Memory B cell (primary cell): ENCODE measurements around the gene ITPRIPL2.
A peak's percentile ranks its signal among the peaks of the same experiment; 100 is the strongest.

ENCODE experiments used
- ATAC-seq: fragments of 150-1000 bp; cut with Tn5 transposase; 2 replicates; pipeline ENCODE4 v1.10.0; 2021; ENCODE audit warnings: low read depth, mild to moderate bottlenecking, moderate library complexity
- DNase-seq, 2 donors: peaks; one replicate each; pipeline ENCODE4 v3.0.0; 2022; ENCODE audit warnings: low spot score in 2 of 2
- H3K27ac Mint-ChIP-seq: one replicate; pipeline ENCODE4 v1.8.0; 2022; ENCODE audit warnings: mild to moderate bottlenecking, moderate library complexity, mixed read lengths
- H3K27me3 Mint-ChIP-seq: one replicate; pipeline ENCODE4 v1.8.0; 2022; ENCODE audit warnings: mixed read lengths
- H3K36me3 Mint-ChIP-seq: one replicate; pipeline ENCODE4 v1.8.0; 2022; ENCODE audit warnings: mild to moderate bottlenecking, mixed read lengths
- H3K4me1 Mint-ChIP-seq: one replicate; pipeline ENCODE4 v1.8.0; 2022; ENCODE audit warnings: mixed read lengths
- H3K4me3 Mint-ChIP-seq: one replicate; pipeline ENCODE4 v1.8.0; 2022; ENCODE audit warnings: mild to moderate bottlenecking, moderate library complexity, mixed read lengths
- H3K9me3 Mint-ChIP-seq: one replicate; pipeline ENCODE4 v1.8.0; 2022; ENCODE audit warnings: mixed read lengths

The ITPRIPL2 gene

DNA sequence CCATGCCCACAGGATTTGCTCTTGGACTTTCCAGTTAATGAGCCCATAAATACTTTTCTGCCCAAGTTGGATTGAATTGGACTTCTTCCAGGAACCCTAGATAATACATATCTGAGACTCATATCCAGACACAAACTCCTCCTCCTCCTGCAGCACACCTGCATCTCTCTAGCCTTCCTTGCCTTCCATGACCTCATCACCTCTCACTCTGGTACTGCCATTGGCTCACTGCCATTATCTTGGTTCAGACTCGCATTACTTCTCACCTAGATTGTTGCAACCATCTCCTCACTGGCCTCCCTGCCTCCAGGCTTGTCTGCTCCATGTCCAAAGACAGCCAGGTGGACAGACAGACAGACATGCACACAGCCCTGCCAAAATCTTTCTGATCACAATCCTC, 49.5 kb downstream of the ITPRIPL2 start:
- H3K27ac Mint-ChIP-seq = no peak overlapping the region

DNA sequence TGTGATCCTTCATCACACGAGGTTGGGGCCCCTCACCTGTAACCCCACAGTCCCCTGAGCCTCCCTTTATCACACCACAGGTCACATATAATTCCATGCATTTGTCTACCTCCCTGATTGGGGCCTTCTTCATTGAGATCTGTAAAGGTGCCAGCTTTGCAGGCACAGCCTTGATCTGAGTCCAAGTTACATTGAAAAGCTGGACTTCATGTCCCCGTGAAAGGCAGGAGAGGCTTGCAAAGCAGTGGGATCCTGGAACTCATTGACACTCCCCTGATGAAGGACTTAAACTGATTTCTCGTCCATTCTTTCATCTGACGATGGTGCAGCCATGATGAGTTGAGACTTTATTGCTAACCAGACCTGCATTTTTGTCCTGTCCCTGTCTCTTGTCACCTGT, 50.5 kb downstream of the ITPRIPL2 start:
- Mint-ChIP-seq H3K36me3 (peaks cover 5% of the 10 kb centered on the region), H3K27ac (no peak overlapping the region), H3K27me3 (peaks cover 5% of the 10 kb centered on the region), H3K4me3 (no peak overlapping the region), H3K9me3 (peaks cover 6% of the 10 kb centered on the region), H3K4me1 (no peaks in the 10 kb centered on the region)
- ATAC-seq = no peak
- DNase-seq = no peak

More for the DNA sequence above, 49.5 kb downstream of the ITPRIPL2 start:
- peaks cover 6% of the 10 kb centered on the region for H3K9me3 Mint-ChIP-seq
- DNase-seq (no peak), ATAC-seq (no peak)
- H3K27me3 Mint-ChIP-seq = peaks cover 5% of the 10 kb centered on the region
- H3K4me3 Mint-ChIP-seq = no peak overlapping the region
- no peaks in the 10 kb centered on the region for H3K4me1 Mint-ChIP-seq
- H3K36me3 Mint-ChIP-seq = peaks cover 5% of the 10 kb centered on the region

DNA sequence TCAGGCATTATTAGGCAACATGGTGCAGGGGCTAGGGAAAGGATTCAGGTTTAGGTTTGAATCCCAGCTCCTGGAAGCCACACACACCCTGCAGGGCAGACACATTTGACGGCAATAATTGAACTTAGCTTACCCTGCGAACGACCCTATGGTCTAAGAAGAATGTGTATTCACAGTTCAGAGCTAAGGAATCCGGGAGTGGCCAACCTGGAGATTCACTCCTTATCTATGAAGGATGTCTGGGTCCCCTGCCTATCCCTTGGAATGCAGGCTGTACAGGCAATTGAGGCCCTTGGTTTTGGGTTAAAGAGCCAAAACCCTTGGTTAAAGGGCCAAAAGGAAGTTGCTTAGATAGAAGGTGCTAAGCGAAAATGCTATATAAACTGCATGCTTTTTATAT, 51.3 kb downstream of the ITPRIPL2 start:
- no peak for ATAC-seq
- DNase-seq = no peak
- Mint-ChIP-seq H3K4me3 (no peak overlapping the region), H3K9me3 (peaks cover 6% of the 10 kb centered on the region), H3K4me1 (peaks cover 3% of the 10 kb centered on the region), H3K27me3 (peaks cover 7% of the 10 kb centered on the region), H3K27ac (no peak overlapping the region), H3K36me3 (peaks cover 5% of the 10 kb centered on the region)

DNA sequence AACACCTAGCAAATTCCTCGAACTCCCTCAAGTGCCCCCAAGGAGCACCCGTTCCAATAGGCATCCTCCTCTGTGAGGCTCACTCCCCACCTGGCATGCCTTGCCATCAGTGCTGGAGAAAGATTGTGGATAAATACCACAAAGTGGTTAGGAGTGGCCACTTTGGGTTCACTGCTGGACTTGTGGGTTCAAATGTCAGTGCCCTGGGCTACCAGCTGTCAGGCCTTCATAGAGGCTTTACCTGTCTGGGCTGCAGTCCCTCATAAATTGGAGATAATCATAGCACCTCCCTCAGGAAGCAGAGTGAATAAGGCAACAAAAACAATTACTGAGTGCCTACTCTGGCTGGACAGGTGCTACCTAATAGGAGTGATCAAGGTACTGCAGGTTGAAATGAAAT, 52.7 kb downstream of the ITPRIPL2 start:
- ATAC-seq = no peak
- peaks cover 7% of the 10 kb centered on the region for H3K27me3 Mint-ChIP-seq
- H3K27ac Mint-ChIP-seq = no peak overlapping the region
- peaks cover 3% of the 10 kb centered on the region for H3K4me1 Mint-ChIP-seq
- no peak for DNase-seq
- H3K4me3 Mint-ChIP-seq = no peak overlapping the region
- H3K9me3 Mint-ChIP-seq = peaks cover 6% of the 10 kb centered on the region
- peaks cover 5% of the 10 kb centered on the region for H3K36me3 Mint-ChIP-seq

DNA sequence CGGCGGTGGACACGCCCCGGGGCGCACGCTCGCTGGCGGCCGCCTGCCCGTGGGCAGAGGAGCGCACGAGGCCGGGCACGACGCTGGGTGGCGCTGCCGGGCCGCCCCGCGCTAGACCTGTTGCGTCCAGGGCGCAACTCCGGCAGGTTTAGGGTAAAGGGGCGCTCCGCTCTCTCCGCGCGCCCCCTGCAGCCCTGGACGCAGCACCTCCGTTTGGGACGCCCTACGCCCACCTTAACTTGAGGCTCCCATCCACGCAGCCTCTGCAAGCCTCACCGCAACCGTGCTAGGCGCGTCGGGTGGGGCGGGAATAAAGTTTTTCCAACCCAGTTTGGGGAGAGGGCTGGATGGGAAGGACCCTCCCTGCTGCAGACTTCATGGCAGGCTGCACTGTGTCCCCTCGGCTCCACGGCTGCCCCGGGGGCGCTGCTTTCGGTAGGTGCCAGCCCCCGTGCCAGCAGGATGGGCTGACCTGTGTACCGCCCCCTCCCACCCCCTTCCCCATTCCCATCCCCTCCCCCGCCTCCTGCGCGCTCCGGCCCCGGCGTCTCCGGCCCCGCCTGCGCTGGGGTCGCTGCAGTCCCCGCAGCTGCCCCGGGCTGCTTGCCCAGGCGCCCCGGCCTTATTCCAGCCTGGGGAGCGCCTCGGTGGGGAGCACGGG, 54.1 kb downstream of the ITPRIPL2 start, which contains the start of gene SYT17:
SYT17 (plus strand) TSS at position 531 of the 661 bp plus-strand sequence. CDS start 407 bp downstream, outside the sequence.
- ATAC-seq (peak; percentile 93), DNase-seq (peak; percentile 63 to 65)
- H3K27ac Mint-ChIP-seq = no peak within 1 kb of the TSS
- H3K4me3 Mint-ChIP-seq = peak within 1 kb of the TSS; percentile 77
- peaks cover 6% of the 10 kb centered on the region for H3K9me3 Mint-ChIP-seq
- H3K36me3 Mint-ChIP-seq = peaks cover 5% of the 10 kb centered on the region
- H3K27me3 Mint-ChIP-seq = peaks cover 7% of the 10 kb centered on the region
- peaks cover 3% of the 10 kb centered on the region for H3K4me1 Mint-ChIP-seq

DNA sequence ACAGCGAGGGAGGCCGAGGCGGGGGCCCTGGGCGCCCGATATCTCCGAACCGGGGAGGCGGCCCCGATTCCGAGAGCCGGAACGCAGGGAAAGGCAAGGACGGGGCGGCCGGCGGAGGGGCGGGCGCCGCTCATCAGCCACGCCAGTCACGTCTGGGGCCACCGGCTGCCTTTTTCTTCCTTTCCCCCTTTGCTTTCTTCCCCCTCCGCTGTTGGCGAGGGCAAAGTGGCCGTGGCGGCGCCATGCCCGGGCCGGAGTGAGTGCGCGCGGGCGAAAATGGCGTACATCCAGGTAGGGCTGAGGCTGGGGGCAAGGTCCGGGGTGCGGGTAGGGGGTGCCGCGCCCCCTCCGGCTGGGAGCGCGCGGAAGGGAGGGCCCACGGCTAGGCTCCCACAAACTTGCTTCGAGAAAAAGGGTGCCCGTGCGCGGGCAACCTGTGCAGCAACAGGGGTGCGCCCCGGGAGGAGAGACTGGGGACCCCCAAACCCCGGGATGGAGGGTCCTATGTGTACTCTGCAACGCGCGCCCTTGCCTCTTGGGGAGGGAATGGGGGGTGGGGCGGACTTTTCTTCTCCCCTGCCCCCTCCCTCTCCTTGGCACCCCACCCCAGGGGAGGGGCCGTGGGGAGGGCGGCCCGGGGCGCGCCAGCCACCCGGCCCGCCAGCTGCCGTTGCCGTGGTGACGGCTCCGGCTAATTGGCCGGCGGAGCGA, 54.8 kb downstream of the ITPRIPL2 start:
- peaks cover under 1% of the 10 kb centered on the region for H3K9me3 Mint-ChIP-seq
- peaks cover under 1% of the 10 kb centered on the region for H3K36me3 Mint-ChIP-seq
- ATAC-seq (peak; percentile 16), DNase-seq (peak; percentile 5 to 31)
- peak overlapping the region; percentile 77 for H3K4me3 Mint-ChIP-seq
- peaks cover 5% of the 10 kb centered on the region for H3K4me1 Mint-ChIP-seq
- H3K27me3 Mint-ChIP-seq = peaks cover 4% of the 10 kb centered on the region
- H3K27ac Mint-ChIP-seq = no peak overlapping the region

DNA sequence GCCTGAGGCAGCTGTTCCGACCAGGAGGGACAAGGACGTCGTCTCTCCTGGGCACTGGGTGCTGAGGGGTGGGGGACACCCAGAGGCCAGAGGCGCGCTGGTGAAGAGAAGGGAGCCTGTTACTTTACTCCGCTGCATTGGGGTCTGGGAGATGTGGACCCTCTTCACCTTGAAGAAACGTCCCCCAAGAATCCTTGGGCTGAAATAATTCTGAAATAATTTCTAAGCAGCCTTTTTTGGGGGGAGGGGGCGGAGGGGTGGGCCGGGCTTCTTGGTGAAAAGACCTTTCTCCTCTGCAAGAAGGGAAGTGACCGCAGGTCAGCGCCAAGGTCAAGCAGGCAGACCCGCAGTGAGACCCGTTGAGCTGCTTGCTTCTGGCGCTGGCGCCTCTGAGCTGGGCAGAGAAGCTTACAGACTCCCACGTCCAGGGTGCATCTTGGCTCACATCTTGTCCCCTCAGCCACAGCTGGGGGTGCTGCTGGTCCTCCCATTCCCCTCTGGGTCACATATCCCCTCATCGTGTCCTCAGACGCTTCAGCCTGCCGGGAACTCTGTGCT, 55.4 kb downstream of the ITPRIPL2 start:
- DNase-seq (no peak), ATAC-seq (no peak)
- Mint-ChIP-seq H3K4me3 (peak overlapping the region; percentile 66), H3K27ac (no peak overlapping the region), H3K9me3 (no peaks in the 10 kb centered on the region), H3K27me3 (peaks cover 5% of the 10 kb centered on the region), H3K4me1 (peaks cover 11% of the 10 kb centered on the region), H3K36me3 (no peaks in the 10 kb centered on the region)

DNA sequence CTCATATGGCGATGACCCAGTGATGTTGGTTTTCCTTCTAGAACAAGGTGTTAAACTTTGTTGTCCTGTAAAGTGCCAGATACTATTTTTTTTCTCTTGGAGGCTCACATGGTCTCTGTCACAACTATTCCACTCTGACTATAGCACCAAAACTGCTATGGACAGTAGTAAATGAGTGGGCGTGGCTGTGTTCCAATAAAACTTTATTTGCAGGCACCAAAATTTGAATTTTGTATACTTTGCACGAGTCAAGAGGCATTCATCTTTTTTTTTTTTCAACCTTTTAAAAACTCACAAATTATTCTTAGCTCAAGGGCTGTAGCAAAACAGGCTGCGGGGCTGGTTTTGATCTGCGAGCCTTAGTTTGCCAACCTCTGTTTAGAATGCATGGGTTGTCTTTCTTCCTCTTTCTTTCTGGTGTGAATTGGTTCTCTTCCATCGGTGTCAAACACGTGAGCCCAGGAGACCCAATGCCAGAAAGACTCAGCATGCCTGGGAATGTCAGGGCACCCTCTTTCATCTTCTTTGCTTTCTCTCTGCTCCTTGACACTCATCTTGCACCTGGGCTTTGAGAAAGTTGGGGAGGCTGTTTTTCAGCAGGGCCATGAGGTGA, 56.4 kb downstream of the ITPRIPL2 start:
- no peaks in the 10 kb centered on the region for H3K36me3 Mint-ChIP-seq
- peak overlapping the region; percentile 66 for H3K4me3 Mint-ChIP-seq
- H3K27me3 Mint-ChIP-seq = peaks cover 6% of the 10 kb centered on the region
- H3K27ac Mint-ChIP-seq = no peak overlapping the region
- peaks cover 11% of the 10 kb centered on the region for H3K4me1 Mint-ChIP-seq
- DNase-seq (no peak), ATAC-seq (no peak)
- no peaks in the 10 kb centered on the region for H3K9me3 Mint-ChIP-seq
